VCaP (cell line): Measurements from ENCODE around the gene FSTL5.

ENCODE experiments used
- H3K27ac ChIP-seq: fragments of 450-650 bp; 2 replicates; pipeline ENCODE4 v1.5.1; 2017
- TF ChIP-seq, protein P1 (sequence below): fragments of 450-650 bp; conservative IDR thresholded peaks from 2 replicates; pipeline ENCODE4 v1.5.1; 2017; ENCODE audit warnings: mild to moderate bottlenecking, moderate library complexity

FSTL5 gene

DNA sequence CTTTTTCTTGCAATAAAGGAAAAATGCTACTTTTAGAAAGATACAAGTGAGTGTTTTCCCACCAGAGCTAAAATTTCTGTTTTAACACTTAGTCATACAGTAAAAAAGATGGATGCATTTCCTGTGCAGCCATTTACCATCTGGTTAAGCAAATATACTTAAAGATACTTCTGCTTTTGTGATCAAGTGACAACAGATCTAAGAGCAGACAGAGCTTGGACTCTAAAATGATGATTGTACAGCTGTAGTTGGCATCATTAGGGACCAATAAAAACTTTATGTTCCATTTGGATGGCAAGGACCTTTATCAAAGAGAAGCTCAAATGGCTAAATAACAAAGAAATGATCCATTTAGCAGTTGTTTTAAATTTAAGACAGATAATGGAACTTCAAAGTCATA, 270.8 kb downstream of the FSTL5 start:
- no peak overlapping the region for H3K27ac ChIP-seq
- TF ChIP-seq, protein P1, sequence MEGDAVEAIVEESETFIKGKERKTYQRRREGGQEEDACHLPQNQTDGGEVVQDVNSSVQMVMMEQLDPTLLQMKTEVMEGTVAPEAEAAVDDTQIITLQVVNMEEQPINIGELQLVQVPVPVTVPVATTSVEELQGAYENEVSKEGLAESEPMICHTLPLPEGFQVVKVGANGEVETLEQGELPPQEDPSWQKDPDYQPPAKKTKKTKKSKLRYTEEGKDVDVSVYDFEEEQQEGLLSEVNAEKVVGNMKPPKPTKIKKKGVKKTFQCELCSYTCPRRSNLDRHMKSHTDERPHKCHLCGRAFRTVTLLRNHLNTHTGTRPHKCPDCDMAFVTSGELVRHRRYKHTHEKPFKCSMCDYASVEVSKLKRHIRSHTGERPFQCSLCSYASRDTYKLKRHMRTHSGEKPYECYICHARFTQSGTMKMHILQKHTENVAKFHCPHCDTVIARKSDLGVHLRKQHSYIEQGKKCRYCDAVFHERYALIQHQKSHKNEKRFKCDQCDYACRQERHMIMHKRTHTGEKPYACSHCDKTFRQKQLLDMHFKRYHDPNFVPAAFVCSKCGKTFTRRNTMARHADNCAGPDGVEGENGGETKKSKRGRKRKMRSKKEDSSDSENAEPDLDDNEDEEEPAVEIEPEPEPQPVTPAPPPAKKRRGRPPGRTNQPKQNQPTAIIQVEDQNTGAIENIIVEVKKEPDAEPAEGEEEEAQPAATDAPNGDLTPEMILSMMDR, result no peak

DNA sequence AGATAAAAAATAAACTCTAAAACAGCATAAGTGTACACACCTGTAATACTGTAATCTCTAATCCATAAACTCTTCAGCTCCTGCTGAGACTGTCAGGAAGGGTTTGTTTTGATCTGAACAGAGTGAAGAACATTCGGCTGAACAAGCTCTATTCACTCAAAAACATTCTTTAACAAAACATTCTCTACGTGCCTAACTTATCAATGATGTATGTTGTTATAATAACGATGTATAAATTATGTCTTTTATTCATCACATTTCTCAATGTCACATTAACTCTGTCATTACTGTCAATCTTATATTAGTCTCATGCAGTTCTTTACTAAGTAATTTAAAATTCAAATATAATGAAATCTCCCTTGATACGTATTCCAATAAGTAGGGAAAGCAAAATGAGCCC, 280.6 kb downstream of the FSTL5 start:
- TF ChIP-seq, protein P1, result no peak
- H3K27ac ChIP-seq, result no peak overlapping the region

DNA sequence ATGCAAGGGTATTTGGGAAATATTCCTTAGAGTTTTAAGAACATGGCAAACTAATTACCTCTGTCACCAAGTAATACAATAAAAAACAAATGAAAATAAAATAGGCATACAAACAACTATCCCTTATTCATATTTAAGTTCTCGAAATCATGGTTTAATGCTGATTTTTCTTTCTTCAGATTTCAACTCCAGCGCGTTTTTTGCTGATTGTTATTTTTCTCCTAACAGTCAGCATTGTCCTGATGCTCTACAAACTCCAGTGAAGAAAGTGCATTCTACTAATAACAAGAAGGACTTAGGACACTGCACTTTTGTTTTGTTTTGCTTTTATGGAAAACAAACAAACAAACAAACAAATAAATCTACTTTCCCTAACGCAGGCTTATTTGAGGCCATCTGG, 282.4 kb downstream of the FSTL5 start:
- no peak overlapping the region for H3K27ac ChIP-seq
- TF ChIP-seq, protein P1, result no peak

DNA sequence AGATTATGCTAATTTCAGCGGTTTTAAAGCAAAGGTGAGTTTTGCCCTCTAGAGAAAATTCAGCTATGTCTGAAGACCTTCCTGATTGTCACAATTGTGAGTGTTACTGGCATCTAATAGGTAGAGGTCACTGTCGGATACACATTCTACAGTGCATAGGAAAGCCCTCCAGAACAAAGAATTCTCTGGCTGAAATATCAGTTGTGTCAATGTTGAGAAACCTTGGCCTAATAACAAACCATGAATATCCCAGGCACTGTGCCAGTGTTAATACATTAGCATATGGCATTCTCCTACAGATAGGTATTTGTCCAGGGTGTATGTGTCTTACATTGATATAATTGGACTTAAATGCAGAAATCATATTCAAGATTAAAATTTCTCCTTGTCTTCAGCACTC, 294.3 kb downstream of the FSTL5 start:
- TF ChIP-seq, protein P1, result no peak
- H3K27ac ChIP-seq, result no peak overlapping the region

DNA sequence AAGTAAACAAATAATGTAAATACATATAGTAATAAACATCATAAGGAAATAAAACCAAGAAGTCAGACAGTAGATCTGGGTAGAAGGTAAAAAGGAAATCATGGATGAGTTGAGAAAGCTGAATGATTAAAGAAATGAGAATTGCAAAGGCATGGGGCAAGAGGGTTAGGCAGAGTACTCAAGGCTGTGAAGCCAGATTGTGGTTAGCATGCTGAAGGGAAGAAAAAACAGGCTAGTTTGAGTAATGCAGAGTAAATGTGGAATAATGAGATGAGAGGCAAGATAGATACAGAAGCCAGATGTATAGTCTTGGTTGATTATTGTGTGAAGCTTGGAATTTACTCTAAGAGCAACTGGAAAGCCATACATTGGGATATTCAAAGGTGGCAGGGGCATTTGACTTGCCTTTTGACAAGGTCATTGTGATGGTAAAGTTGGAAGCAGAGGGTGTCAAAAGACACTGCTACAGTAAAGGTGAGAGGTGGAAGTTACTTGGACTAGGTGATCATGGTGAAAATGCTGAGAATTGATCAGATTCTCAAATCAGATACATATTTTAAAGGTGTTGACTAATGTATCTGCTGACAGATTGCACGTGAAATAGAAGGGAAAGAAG, 307.0 kb downstream of the FSTL5 start:
- TF ChIP-seq, protein P1, result no peak
- H3K27ac ChIP-seq, result no peak overlapping the region

DNA sequence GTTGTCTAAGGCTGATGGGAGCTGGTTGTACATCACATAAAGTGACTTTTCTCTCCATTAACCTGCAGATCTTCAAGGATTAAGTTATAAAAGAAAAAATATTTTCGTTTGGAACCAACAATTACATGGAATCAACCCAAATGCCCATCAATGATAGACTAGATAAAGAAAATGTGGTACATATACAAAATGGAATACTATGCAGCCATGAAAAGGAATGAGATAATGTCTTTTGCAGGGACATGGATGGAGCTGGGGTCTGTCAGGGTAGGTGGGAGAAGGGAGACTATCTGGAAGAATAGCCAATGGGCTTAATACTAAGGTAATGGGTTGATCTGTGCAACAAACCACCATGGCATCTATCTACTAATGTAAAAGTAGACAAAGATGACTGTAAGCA, 313.2 kb downstream of the FSTL5 start:
- TF ChIP-seq, protein P1, result no peak
- no peak overlapping the region for H3K27ac ChIP-seq

DNA sequence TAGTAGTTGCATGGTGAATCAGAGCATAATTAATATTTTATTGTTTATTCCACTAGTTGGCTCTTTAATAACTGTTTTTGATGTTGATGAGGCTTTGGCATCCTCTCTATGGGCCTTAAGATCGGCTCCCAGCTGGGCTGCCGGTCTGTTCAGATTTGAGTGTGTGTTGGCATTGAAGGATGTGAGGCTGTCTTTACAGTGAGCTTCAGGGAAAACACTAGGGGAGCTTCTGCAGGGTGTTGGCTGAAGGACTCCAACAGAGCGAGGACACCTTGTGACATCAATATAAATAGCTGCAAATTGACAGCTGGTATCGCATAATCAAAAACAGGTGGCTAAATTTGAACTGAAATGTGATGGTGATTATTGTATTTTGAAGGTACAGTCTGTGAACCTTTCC, 322.0 kb downstream of the FSTL5 start:
- TF ChIP-seq, protein P1, result no peak
- H3K27ac ChIP-seq, result no peak overlapping the region
